GM06990 (cell line): ENCODE data around the gene FAM110D.

ENCODE experiments used
- DNase-seq: peaks from one replicate; pipeline ENCODE4 v3.0.0-alpha.2; 2011; ENCODE audit not compliant: insufficient read length; ENCODE audit errors: extremely low read depth
- H3K27me3 ChIP-seq: replicated peaks from 2 replicates; pipeline ENCODE4 v1.6.0; 2011; ENCODE audit warnings: low read length; ENCODE audit not compliant: control insufficient read depth, insufficient read depth
- H3K36me3 ChIP-seq: 2 replicates; pipeline ENCODE4 v1.5.1; 2011; ENCODE audit warnings: low read length; ENCODE audit not compliant: control insufficient read depth, insufficient read depth
- H3K4me3 ChIP-seq: replicated peaks from 2 replicates; pipeline ENCODE4 v1.5.1; 2011; ENCODE audit warnings: low read depth, mild to moderate bottlenecking, control low read depth, low read length
- TF ChIP-seq, protein P1 (sequence below): IDR thresholded peaks from 2 replicates; pipeline ENCODE4 v1.5.1; 2011; ENCODE audit warnings: low read length, control low read depth, mild to moderate bottlenecking, inconsistent platforms; ENCODE audit not compliant: insufficient read depth, poor library complexity, severe bottlenecking

The FAM110D gene

DNA sequence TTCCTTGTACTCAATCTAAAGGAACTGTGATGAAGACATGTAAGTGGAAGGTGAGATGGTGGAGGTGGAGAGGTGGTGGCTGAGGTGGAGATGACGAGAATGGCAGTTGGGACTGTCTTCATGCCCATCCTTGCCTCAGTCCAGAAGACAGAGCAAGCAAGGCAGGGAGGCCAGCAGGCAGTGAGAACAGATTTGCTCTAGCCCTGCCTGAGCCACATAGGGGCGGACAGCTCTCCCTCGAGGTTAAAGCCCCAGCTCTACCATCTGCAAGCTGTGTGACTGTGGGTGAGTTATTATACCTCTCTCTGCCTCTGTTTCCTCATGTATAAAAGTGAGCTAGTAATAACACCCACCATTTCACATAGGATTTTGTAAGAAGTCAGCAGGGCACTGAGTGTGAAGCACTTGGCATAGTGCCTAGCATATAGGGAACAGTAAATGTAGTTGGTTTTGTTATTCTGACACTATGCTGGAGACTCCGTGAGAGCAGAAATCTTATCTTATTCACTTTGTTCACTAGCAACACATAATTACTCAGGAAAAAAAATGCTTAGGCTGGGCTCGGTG, 4.8 kb upstream of the FAM110D start:
- Histone ChIP-seq H3K27me3 (peaks cover 9% of the 10 kb centered on the region), H3K36me3 (no peaks in the 10 kb centered on the region), H3K4me3 (no peak overlapping the region)
- no peak for DNase-seq
- TF ChIP-seq, protein P1, sequence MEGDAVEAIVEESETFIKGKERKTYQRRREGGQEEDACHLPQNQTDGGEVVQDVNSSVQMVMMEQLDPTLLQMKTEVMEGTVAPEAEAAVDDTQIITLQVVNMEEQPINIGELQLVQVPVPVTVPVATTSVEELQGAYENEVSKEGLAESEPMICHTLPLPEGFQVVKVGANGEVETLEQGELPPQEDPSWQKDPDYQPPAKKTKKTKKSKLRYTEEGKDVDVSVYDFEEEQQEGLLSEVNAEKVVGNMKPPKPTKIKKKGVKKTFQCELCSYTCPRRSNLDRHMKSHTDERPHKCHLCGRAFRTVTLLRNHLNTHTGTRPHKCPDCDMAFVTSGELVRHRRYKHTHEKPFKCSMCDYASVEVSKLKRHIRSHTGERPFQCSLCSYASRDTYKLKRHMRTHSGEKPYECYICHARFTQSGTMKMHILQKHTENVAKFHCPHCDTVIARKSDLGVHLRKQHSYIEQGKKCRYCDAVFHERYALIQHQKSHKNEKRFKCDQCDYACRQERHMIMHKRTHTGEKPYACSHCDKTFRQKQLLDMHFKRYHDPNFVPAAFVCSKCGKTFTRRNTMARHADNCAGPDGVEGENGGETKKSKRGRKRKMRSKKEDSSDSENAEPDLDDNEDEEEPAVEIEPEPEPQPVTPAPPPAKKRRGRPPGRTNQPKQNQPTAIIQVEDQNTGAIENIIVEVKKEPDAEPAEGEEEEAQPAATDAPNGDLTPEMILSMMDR = no peak

DNA sequence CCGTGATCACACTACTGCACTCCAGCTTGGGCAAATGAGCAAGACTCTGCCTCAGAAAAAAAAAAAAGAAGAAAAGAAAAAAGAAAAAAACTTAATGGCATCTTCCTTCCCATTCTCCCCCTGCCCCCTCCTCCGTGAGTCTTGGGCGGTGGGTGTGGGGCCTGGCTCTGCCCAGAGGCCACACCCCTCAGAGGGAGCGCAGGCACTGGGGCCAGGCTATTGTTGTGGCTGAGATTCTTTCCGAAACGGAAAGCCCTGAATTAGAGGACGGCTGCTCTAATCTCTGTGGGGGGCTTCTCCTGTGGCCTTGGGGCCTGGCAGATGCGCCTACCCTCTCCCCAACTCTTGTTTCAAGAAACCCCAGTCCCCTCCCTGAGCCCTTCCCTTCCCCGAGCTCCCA, 4.1 kb upstream of the FAM110D start:
- Histone ChIP-seq H3K36me3 (no peaks in the 10 kb centered on the region), H3K4me3 (no peak overlapping the region), H3K27me3 (peaks cover 9% of the 10 kb centered on the region)
- DNase-seq = no peak
- TF ChIP-seq, protein P1 = no peak

DNA sequence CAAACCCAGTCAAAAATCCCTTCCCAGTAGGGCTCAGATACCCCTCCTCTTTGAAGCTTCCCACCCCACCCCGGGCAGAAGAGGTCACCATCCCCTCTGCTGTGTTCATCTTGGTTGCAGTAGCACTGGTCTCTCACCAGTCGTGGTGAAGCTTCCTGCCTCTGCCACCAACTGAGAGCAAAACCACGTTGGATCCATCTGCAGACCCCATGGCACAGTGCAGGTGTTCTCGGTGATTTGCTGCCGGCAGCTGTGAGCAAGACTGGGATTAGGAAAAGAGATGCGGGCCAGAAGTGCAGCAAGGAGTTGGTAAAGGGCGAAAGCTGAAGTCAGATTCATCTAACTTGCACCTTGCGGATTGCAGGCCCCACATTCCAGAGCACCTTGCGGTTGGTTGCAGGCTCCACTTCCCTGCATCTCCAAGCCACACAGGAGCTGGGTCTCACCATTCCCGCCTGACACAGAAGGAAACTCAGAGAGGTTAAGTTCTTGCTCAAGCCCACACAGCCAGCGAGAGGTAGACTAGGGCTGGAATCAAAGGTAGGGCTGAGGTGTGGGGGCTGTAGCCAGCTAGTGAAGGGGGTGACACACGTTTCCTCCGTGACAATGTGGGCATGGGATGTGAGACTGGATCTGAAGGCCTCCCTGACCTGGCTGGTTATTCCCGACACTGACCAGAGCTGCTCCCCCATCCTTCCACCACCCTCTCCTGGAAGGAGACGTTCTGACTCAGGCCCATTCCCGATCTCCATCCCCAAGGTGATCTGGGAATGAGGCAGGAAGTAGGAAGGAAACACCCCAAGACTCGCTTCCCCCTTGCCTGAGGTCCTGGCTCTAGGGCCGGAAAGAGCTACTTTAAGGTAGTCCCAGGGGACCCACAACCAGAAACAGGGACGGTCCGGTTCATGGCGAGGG, 3.3 kb upstream of the FAM110D start:
- TF ChIP-seq, protein P1 = no peak
- Histone ChIP-seq H3K36me3 (no peaks in the 10 kb centered on the region), H3K4me3 (no peak overlapping the region), H3K27me3 (peaks cover 9% of the 10 kb centered on the region)
- DNase-seq = no peak

DNA sequence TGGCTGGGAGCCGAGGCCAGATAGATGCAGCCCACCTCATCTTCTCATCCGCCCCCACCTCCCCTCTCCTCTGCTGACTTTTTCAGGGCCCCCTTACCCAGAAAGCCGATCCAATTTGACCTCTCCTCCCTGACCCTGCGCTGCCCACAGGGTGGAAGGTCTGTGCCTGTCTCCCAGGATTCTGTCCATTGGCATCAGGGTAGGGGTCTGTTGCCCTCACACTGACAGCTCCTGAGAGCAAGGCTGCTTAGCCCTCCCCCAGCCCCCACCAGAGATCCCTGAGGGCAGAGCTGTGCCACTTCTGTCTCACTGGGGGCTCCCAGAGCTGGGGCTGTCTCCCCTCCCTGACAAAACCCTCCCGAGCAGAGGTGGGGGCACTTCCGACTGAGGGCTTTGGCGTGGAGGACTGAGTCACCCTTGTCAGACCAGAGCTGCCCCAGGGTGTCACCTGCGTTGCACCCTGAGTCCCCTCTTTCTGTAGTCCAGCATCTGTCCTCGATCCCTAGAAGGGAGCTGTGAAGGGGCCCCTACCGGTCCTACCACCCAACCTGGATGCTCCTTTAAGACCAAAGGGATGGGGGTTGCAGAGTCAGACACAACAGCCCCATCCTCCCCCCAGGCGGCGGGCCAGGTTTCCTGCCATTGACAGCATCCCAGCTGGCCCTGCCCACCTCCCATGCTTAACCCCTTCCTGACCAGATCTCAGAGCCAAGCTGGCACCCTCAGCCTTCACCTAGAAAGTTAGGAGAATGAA, 2.4 kb upstream of the FAM110D start:
- no peak for DNase-seq
- Histone ChIP-seq H3K4me3 (no peak overlapping the region), H3K36me3 (no peaks in the 10 kb centered on the region), H3K27me3 (peaks cover 6% of the 10 kb centered on the region)
- TF ChIP-seq, protein P1 = no peak

DNA sequence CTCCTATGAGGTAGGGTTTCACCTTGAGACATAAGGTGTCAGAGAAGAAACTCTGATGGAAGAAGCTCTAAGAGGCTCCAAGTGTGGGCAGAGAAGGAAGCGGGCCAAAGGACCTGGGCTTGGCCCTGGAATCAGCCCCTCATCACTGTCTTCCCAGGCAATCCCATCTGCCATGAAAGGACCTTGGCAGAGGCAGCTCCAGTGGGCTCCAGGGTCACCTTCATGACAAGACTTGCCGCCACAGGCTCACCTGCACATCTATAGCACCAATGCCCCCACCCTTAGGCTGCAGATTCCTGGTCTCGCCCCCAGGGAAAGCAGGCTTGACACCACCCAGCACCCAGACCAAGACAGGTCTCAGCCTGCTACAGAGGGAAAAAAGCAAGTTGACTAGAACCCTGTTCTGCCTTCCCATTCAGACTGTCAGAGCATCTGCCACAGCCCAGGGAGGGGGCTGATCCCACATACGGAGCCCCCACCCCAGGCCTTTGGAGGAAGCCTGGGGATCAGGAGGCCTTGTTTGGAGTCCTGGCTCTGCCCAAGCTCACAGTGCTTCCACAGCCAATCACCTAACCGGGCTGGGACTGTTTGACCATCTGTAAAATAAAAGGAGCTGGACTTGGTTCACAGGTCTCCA, 490 bp upstream of the FAM110D start:
- Histone ChIP-seq H3K36me3 (no peaks in the 10 kb centered on the region), H3K4me3 (no peak overlapping the region), H3K27me3 (peaks cover 6% of the 10 kb centered on the region)
- DNase-seq = no peak
- TF ChIP-seq, protein P1 = no peak
